ENCODE data around the gene RECQL5.

RECQL5 gene

GRCh38 chr17:75630071-75630917 lies 36.7 kb downstream of the RECQL5 start:
- TF ChIP-seq ZFX (IDR thresholded peaks at IDR 0.05), result no peak
- TF ChIP-seq, protein P1, sequence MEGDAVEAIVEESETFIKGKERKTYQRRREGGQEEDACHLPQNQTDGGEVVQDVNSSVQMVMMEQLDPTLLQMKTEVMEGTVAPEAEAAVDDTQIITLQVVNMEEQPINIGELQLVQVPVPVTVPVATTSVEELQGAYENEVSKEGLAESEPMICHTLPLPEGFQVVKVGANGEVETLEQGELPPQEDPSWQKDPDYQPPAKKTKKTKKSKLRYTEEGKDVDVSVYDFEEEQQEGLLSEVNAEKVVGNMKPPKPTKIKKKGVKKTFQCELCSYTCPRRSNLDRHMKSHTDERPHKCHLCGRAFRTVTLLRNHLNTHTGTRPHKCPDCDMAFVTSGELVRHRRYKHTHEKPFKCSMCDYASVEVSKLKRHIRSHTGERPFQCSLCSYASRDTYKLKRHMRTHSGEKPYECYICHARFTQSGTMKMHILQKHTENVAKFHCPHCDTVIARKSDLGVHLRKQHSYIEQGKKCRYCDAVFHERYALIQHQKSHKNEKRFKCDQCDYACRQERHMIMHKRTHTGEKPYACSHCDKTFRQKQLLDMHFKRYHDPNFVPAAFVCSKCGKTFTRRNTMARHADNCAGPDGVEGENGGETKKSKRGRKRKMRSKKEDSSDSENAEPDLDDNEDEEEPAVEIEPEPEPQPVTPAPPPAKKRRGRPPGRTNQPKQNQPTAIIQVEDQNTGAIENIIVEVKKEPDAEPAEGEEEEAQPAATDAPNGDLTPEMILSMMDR (conservative IDR thresholded peaks at IDR 0.05), result no peak

DNA sequence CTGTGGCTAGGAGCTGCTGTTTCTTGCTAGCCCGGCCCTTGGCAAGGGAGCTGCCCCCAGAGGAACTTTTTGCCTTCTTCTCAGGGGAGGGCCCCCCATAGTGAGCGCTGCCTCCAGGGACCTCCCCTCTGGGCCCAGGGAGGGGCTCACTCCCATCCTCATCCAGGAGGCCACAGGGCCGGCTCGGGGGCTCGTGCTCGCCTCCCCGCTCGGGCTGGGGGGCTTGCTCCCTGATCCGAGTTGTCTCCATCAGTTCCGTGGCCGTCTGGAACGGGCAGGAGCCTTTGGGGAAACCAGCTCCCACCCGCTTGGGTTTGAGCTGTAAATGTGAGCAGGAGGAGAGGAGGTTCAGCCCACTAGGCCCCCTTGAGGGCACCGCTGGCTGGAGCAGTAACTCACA lies 37.8 kb downstream of the RECQL5 start:
- H3K27ac ChIP-seq, result no peak overlapping the region
- TF ChIP-seq, protein P1 (conservative IDR thresholded peaks at IDR 0.05), result no peak
- TF ChIP-seq ZFX (IDR thresholded peaks at IDR 0.05), result no peak

More at GRCh38 chr17:75630071-75630917, 36.7 kb downstream of the RECQL5 start:
- H3K27ac ChIP-seq, result no peak overlapping the region

DNA sequence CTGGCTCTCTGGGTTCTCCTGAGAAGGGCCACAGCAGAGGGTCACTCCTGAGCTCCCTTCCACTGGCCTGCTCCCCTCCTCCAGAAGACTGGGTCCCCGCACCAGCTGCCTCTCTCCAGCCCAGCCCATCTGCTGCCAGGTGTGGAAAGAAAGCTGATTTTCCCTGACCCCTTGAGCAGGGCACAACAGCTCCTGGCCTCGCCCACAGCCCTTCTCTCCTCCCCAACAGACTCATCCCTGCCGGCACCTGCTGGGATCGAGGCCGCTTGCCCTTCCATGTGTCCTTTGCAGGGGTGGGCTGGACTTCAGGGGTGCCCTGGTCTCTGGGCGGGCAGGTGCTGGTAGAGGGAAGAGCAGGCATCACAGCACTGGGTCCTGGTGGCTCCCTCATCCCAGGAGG lies 38.5 kb downstream of the RECQL5 start:
- no peak overlapping the region for H3K27ac ChIP-seq
- TF ChIP-seq, protein P1 (conservative IDR thresholded peaks at IDR 0.05), result no peak
- TF ChIP-seq ZFX (IDR thresholded peaks at IDR 0.05), result no peak

- no peak for TF ChIP-seq ZFX (IDR thresholded peaks at IDR 0.05)
- TF ChIP-seq, protein P1 (conservative IDR thresholded peaks at IDR 0.05), result no peak
- no peak overlapping the region for H3K27ac ChIP-seq
These were observed 39.9 kb downstream of the RECQL5 start for GRCh38 chr17:75627094-75627493.

DNA sequence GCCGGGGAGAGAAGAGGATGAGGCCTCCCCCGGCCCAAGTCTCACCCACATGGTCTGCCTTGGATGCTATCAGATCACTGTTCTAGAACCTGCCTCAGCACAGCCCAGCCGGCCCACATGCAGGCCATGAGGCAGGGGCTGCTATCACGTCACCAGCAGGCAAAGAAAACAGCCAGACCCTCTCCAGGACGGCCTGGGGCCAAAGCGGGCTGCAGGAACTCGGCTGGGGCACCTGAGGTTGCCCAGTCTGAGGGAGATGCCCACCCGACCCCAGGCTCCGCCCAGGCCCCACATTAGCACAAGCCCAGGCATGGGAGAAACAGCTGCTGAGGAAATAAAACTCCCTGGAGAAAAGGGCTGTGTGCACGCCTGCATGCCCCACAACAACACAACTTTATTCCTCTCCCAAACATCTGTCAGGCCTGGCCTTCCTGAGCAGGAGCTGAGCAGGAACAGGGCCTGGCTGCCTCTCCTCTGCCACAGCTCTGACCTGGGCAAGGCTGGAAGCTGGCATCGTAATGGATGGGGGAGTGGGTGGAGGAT lies 40.4 kb downstream of the RECQL5 start:
- no peak for TF ChIP-seq ZFX (IDR thresholded peaks at IDR 0.05)
- TF ChIP-seq, protein P1 (conservative IDR thresholded peaks at IDR 0.05), result no peak
- H3K27ac ChIP-seq, result no peak overlapping the region

DNA sequence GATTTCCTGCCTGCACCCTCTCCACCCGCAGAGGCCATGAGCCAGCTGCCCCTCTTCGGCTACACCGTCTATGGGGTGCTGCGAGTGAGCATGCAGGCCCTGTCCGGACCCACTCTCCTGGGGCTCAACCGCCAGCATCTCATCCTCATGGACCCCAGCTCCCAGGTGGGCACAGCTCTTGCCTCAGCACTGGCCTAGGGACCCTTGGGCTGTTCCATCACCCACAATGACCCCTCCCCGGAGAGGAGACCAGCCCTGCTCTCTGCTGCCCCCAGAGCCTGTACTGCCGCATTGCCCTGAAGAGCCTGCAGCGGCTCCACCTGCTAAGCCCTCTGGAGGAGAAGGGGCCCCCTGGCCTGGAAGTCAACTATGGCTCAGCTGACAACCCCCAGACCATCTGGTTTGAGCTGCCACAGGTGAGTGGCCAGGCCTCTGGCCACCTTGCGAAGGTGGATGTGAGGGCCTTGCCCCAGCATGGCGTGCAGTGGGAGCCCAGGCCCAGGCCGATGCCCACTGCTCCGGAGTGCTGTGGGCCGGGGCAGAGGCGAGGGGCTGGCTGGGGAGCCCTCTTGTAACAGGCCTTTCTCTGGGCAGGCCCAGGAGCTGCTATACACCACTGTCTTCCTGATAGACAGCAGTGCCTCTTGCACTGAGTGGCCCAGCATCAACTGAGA lies 41.0 kb downstream of the RECQL5 start:
- no peak overlapping the region for H3K27ac ChIP-seq
- no peak for TF ChIP-seq ZFX (IDR thresholded peaks at IDR 0.05)
- TF ChIP-seq, protein P1 (conservative IDR thresholded peaks at IDR 0.05), result peak; percentile 85

Measured in C4-2B (cell line).